ENCODE data around the gene GBX1. TPM values are rescaled to one million over a fixed set of nuclear protein-coding genes. Genes with fewer than 3 reads are reported as not detected.

The GBX1 gene
- total RNA-seq, 2 donors from 2014 or later, result not detected

- Mint-ChIP-seq H3K36me3 (ENCODE audit: low read depth) (peaks cover 19% of the 10 kb centered on the region), H3K9me3 (no peaks in the 10 kb centered on the region), H3K27ac (no peak overlapping the region), H3K4me3 (peak overlapping the region; percentile 61), H3K4me1 (peaks cover 27% of the 10 kb centered on the region), H3K27me3 (ENCODE audit: insufficient read depth) (no peaks in the 10 kb centered on the region)
- no peaks in the 10 kb centered on the region for H3K9me3 ChIP-seq (ENCODE audit: control insufficient read depth, low read length)
- WGBS, 2 experiments (ENCODE audit: insufficient coverage in 1 of 2, insufficient read length in 1 of 2), result 5% methylated on average over 18 to 114 of the region's 114 CpGs
- peaks cover 31% of the 10 kb centered on the region for H3K4me1 ChIP-seq (ENCODE audit: control insufficient read depth, insufficient read depth, low read length)
- peaks cover 26% of the 10 kb centered on the region for H3K36me3 ChIP-seq (ENCODE audit: control insufficient read depth, insufficient read depth, low read length)
- DNase-seq, result peak; percentile 78
- no peak overlapping the region for H3K27ac ChIP-seq (ENCODE audit: low read depth, low read length)
- H3K9ac ChIP-seq (ENCODE audit: extremely low read depth, low read length, poor library complexity, severe bottlenecking), result no peak overlapping the region
- no peaks in the 10 kb centered on the region for H3K27me3 ChIP-seq (ENCODE audit: control insufficient read depth, insufficient read depth, low read length, poor library complexity, severe bottlenecking)
- TF ChIP-seq CTCF (conservative IDR thresholded peaks at IDR 0.05), result peak; percentile 48
- peak overlapping the region; percentile 56 for H3K4me3 ChIP-seq (ENCODE audit: low read length)
Observed at GRCh38 chr7:151115121-151115835, 52.2 kb downstream of the GBX1 start.

DNA sequence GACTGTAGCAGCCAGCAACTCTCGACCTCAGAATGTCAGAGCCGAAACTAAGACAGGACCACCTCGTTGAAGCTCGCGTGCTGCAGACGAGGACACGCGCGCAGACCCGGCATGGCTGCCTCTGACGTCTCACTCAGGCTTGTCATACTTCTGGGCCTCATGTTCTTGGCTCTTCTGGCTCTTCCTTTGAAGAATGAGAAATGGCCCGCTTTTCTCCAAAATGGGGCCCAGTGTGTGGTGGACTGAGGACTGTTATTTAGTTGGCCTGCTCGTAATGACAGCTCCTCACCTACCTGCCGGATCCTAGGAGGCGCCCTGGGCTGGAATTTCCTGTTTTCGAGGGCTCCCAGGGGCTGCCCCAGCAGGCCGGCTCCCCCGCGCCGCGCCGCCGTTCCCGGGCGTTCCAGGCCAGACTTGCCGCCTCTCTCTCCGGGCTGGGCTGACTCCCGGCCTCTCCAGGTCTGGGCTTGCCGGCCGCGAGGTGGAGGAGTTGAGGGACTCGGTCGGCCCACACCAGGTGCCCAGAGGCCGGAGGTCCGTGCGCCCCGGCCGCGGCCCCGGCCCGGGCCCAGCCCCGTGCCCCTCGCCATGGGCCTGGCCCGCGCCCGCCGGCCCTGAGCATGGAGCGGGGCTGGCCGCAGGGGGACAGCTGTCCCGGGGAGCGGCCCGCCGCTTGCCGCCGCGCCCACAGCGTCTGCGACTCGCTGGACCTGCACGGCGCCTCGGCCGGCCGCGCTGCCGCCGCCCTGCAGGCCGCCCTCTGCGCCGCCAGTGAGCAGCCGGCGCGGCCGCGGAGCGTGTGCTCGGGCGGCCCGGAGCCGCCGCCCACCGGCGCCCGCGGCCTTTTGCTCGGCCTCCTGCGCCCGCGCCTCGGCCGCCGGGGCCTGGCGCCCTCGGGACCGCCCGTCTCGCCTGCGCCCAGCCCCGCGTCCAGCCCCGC is 53.1 kb downstream of the GBX1 start:
- peak overlapping the region; percentile 50 for H3K4me3 Mint-ChIP-seq
- Histone ChIP-seq H3K9me3 (ENCODE audit: control insufficient read depth, low read length) (no peaks in the 10 kb centered on the region), H3K27ac (ENCODE audit: low read depth, low read length) (no peak overlapping the region), H3K4me3 (ENCODE audit: low read length) (peak overlapping the region; percentile 25), H3K4me1 (ENCODE audit: control insufficient read depth, insufficient read depth, low read length) (peaks cover 31% of the 10 kb centered on the region), H3K27me3 (ENCODE audit: control insufficient read depth, insufficient read depth, low read length, poor library complexity, severe bottlenecking) (no peaks in the 10 kb centered on the region), H3K36me3 (ENCODE audit: control insufficient read depth, insufficient read depth, low read length) (peaks cover 23% of the 10 kb centered on the region), H3K9ac (ENCODE audit: extremely low read depth, low read length, poor library complexity, severe bottlenecking) (no peak overlapping the region)
- no peaks in the 10 kb centered on the region for H3K27me3 Mint-ChIP-seq (ENCODE audit: insufficient read depth)
- 12 to 39% methylated on average over 28 to 101 of the region's 101 CpGs for whole genome bisulfite sequencing, 2 experiments (ENCODE audit: insufficient coverage in 1 of 2, insufficient read length in 1 of 2)
- H3K4me1 Mint-ChIP-seq, result peaks cover 28% of the 10 kb centered on the region
- DNase-seq, result peak; percentile 87
- H3K27ac Mint-ChIP-seq, result no peak overlapping the region
- H3K36me3 Mint-ChIP-seq (ENCODE audit: low read depth), result peaks cover 11% of the 10 kb centered on the region
- H3K9me3 Mint-ChIP-seq, result no peaks in the 10 kb centered on the region
- TF ChIP-seq CTCF (conservative IDR thresholded peaks at IDR 0.05), result no peak

DNA sequence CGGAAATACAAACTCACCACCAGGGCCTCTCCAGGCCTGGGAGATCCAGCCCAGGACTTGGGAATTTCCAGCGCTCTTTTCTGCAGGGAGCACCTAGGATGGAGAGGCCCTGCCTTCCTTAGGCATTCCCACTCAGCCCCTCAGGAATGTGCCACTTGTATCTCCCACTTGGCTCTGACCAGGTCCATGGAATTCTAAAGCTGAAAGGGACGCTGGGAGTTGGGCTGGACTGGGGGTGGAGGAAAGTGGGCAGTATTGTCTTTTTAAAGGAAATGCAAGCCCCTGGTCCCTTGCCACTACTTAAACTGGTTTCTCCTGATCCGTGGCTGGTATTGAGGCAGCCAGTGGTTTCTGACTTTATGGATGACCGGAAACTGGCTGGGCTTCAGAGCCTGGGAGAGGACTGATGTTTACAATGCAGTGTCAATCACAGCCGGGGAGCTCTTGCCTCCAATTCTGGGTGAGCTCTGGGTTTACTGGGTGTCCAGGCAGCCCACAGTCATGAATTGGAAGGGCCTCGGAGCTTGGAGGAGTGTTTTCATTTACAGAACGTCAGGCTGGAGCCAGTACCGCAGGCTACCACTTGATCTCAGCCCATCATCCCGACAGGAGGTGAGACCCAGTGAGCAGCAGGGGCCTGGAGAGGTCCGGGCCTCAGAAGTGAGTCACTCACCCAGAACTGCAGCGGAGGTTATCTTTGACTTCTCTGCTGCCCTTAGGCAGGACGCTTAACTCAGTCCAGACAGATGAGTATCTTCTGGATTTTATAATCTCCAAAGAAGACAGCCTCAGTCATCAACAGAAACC is 53.9 kb downstream of the GBX1 start:
- Histone ChIP-seq H3K9me3 (ENCODE audit: control insufficient read depth, low read length) (no peaks in the 10 kb centered on the region), H3K36me3 (ENCODE audit: control insufficient read depth, insufficient read depth, low read length) (peaks cover 14% of the 10 kb centered on the region), H3K4me3 (ENCODE audit: low read length) (peak overlapping the region; percentile 25), H3K9ac (ENCODE audit: extremely low read depth, low read length, poor library complexity, severe bottlenecking) (no peak overlapping the region), H3K27ac (ENCODE audit: low read depth, low read length) (no peak overlapping the region), H3K4me1 (ENCODE audit: control insufficient read depth, insufficient read depth, low read length) (peaks cover 31% of the 10 kb centered on the region), H3K27me3 (ENCODE audit: control insufficient read depth, insufficient read depth, low read length, poor library complexity, severe bottlenecking) (no peaks in the 10 kb centered on the region)
- TF ChIP-seq CTCF (conservative IDR thresholded peaks at IDR 0.05), result peak; percentile 18
- peak; percentile 88 for DNase-seq
- Mint-ChIP-seq H3K27ac (peak overlapping the region; percentile 68), H3K9me3 (no peaks in the 10 kb centered on the region), H3K27me3 (ENCODE audit: insufficient read depth) (no peaks in the 10 kb centered on the region), H3K36me3 (ENCODE audit: low read depth) (peaks cover 3% of the 10 kb centered on the region), H3K4me1 (peaks cover 31% of the 10 kb centered on the region), H3K4me3 (peak overlapping the region; percentile 50)
- 27 to 46% methylated on average over 10 to 13 of the region's 13 CpGs for WGBS, 2 experiments (ENCODE audit: insufficient coverage in 1 of 2, insufficient read length in 1 of 2)

Measured in endodermal cell (in vitro differentiated cells).